Measurements from ENCODE around the gene SAPCD1. TPM values are rescaled to one million over a fixed set of nuclear protein-coding genes. Genes with fewer than 3 reads are reported as not detected.

SAPCD1 gene
- total RNA-seq, 2 donors from 2014 or later, result 9.2 to 25.2 TPM

GRCh38 chr6:31750411-31751022 is 11.9 kb upstream of the SAPCD1 start:
- Mint-ChIP-seq H3K9me3 (no peaks in the 10 kb centered on the region), H3K4me3 (no peak overlapping the region), H3K36me3 (peaks cover 5% of the 10 kb centered on the region), H3K27me3 (no peaks in the 10 kb centered on the region), H3K27ac (no peak overlapping the region), H3K4me1 (ENCODE audit: low read depth in 2 of 2) (peaks cover 0 to 4% of the 10 kb centered on the region in 2 donors)
- DNase-seq (ENCODE audit: low spot score), result no peak
- ATAC-seq, result no peak

- ATAC-seq (no peak), DNase-seq (ENCODE audit: low spot score) (no peak)
- Mint-ChIP-seq H3K27ac (no peak overlapping the region), H3K4me3 (no peak overlapping the region), H3K36me3 (no peaks in the 10 kb centered on the region), H3K9me3 (no peaks in the 10 kb centered on the region), H3K4me1 (ENCODE audit: low read depth in 2 of 2) (no peaks in the 10 kb centered on the region), H3K27me3 (no peaks in the 10 kb centered on the region)
Measured at GRCh38 chr6:31752739-31753319, 9.6 kb upstream of the SAPCD1 start.

GRCh38 chr6:31758281-31758680 is 4.2 kb upstream of the SAPCD1 start:
- ATAC-seq (no peak), DNase-seq (ENCODE audit: low spot score) (no peak)
- H3K4me1 Mint-ChIP-seq (ENCODE audit: low read depth in 2 of 2), result peaks cover 0 to 7% of the 10 kb centered on the region in 2 donors
- no peak overlapping the region for H3K27ac Mint-ChIP-seq
- H3K9me3 Mint-ChIP-seq, result no peaks in the 10 kb centered on the region
- H3K4me3 Mint-ChIP-seq, result no peak overlapping the region
- H3K36me3 Mint-ChIP-seq, result peaks cover 4% of the 10 kb centered on the region
- H3K27me3 Mint-ChIP-seq, result no peaks in the 10 kb centered on the region

- Mint-ChIP-seq H3K4me3 (no peak overlapping the region), H3K4me1 (ENCODE audit: low read depth in 2 of 2) (peaks cover 0 to 10% of the 10 kb centered on the region in 2 donors), H3K9me3 (no peaks in the 10 kb centered on the region), H3K36me3 (peaks cover 4% of the 10 kb centered on the region), H3K27me3 (no peaks in the 10 kb centered on the region), H3K27ac (peak overlapping the region in 1 of 2 donors; percentile 12)
- ATAC-seq (no peak), DNase-seq (ENCODE audit: low spot score) (no peak)
Measured at GRCh38 chr6:31760790-31761189, 1.7 kb upstream of the SAPCD1 start.

- peaks cover 4% of the 10 kb centered on the region for H3K36me3 Mint-ChIP-seq
- H3K9me3 Mint-ChIP-seq, result no peaks in the 10 kb centered on the region
- peak overlapping the region in 1 of 2 donors; percentile 12 for H3K27ac Mint-ChIP-seq
- no peak for DNase-seq (ENCODE audit: low spot score)
- ATAC-seq, result no peak
- no peak overlapping the region for H3K4me3 Mint-ChIP-seq
- peaks cover 0 to 10% of the 10 kb centered on the region in 2 donors for H3K4me1 Mint-ChIP-seq (ENCODE audit: low read depth in 2 of 2)
- no peaks in the 10 kb centered on the region for H3K27me3 Mint-ChIP-seq
Measured at GRCh38 chr6:31761343-31761742, 1.1 kb upstream of the SAPCD1 start.

GRCh38 chr6:31762878-31763618 is 592 bp downstream of the SAPCD1 start:
- DNase-seq (ENCODE audit: low spot score) (no peak), ATAC-seq (no peak)
- Mint-ChIP-seq H3K4me3 (no peak overlapping the region), H3K27me3 (no peaks in the 10 kb centered on the region), H3K27ac (no peak overlapping the region), H3K4me1 (ENCODE audit: low read depth in 2 of 2) (peaks cover 0 to 10% of the 10 kb centered on the region in 2 donors), H3K36me3 (peaks cover 4% of the 10 kb centered on the region), H3K9me3 (no peaks in the 10 kb centered on the region)

- Mint-ChIP-seq H3K36me3 (peaks cover 4% of the 10 kb centered on the region), H3K27me3 (no peaks in the 10 kb centered on the region)
Measured at GRCh38 chr6:31763619-31763940, 1.1 kb downstream of the SAPCD1 start.

GRCh38 chr6:31764198-31764597 is 1.7 kb downstream of the SAPCD1 start:
- Mint-ChIP-seq H3K36me3 (peaks cover 4% of the 10 kb centered on the region), H3K4me3 (no peak overlapping the region), H3K27ac (no peak overlapping the region), H3K9me3 (no peaks in the 10 kb centered on the region), H3K4me1 (ENCODE audit: low read depth in 2 of 2) (peaks cover 0 to 10% of the 10 kb centered on the region in 2 donors), H3K27me3 (no peaks in the 10 kb centered on the region)
- DNase-seq (ENCODE audit: low spot score), result no peak
- no peak for ATAC-seq

More at GRCh38 chr6:31763619-31763940, 1.1 kb downstream of the SAPCD1 start:
- Mint-ChIP-seq H3K4me3 (no peak overlapping the region), H3K9me3 (no peaks in the 10 kb centered on the region), H3K4me1 (ENCODE audit: low read depth in 2 of 2) (peaks cover 0 to 10% of the 10 kb centered on the region in 2 donors), H3K27ac (no peak overlapping the region)
- no peak for DNase-seq (ENCODE audit: low spot score)
- ATAC-seq, result no peak

- H3K27ac Mint-ChIP-seq, result no peak overlapping the region
- ATAC-seq (no peak), DNase-seq (ENCODE audit: low spot score) (no peak)
- no peaks in the 10 kb centered on the region for H3K36me3 Mint-ChIP-seq
- no peak overlapping the region for H3K4me3 Mint-ChIP-seq
- H3K27me3 Mint-ChIP-seq, result no peaks in the 10 kb centered on the region
- H3K9me3 Mint-ChIP-seq, result no peaks in the 10 kb centered on the region
- H3K4me1 Mint-ChIP-seq (ENCODE audit: low read depth in 2 of 2), result peaks cover 7 to 15% of the 10 kb centered on the region in 2 donors
Measured at GRCh38 chr6:31765559-31765909, 3.1 kb downstream of the SAPCD1 start.

GRCh38 chr6:31765910-31766794 is 3.7 kb downstream of the SAPCD1 start:
- no peak for DNase-seq (ENCODE audit: low spot score)
- H3K36me3 Mint-ChIP-seq, result no peaks in the 10 kb centered on the region
- peaks cover 8 to 13% of the 10 kb centered on the region in 2 donors for H3K4me1 Mint-ChIP-seq (ENCODE audit: low read depth in 2 of 2)
- no peak for ATAC-seq
- no peaks in the 10 kb centered on the region for H3K27me3 Mint-ChIP-seq
- no peak overlapping the region for H3K4me3 Mint-ChIP-seq
- no peak overlapping the region for H3K27ac Mint-ChIP-seq
- no peaks in the 10 kb centered on the region for H3K9me3 Mint-ChIP-seq

GRCh38 chr6:31767096-31767645 is 4.7 kb downstream of the SAPCD1 start:
- Mint-ChIP-seq H3K27ac (no peak overlapping the region), H3K27me3 (no peaks in the 10 kb centered on the region), H3K9me3 (no peaks in the 10 kb centered on the region), H3K4me1 (ENCODE audit: low read depth in 2 of 2) (peaks cover 12 to 15% of the 10 kb centered on the region in 2 donors), H3K4me3 (no peak overlapping the region), H3K36me3 (no peaks in the 10 kb centered on the region)
- ATAC-seq (no peak), DNase-seq (ENCODE audit: low spot score) (no peak)

GRCh38 chr6:31768363-31769257 is 6.2 kb downstream of the SAPCD1 start:
- DNase-seq (ENCODE audit: low spot score) (no peak), ATAC-seq (no peak)
- Mint-ChIP-seq H3K4me3 (no peak overlapping the region), H3K27me3 (no peaks in the 10 kb centered on the region), H3K36me3 (no peaks in the 10 kb centered on the region), H3K27ac (no peak overlapping the region), H3K9me3 (no peaks in the 10 kb centered on the region), H3K4me1 (ENCODE audit: low read depth in 2 of 2) (peaks cover 17% of the 10 kb centered on the region in 2 donors)

Measured in natural killer cell treated with Interleukin-12 subunit alpha and Interleukin-12 subunit beta and Interleukin-15 and Interleukin-18, amount 100 ng/mL, for 72 hours (primary cell).